ENCODE measurements around the gene THBS3.
"Not testable (repeated sequence)": the region's sequence is repeated elsewhere in the genome, so short reads cannot be mapped to it uniquely, and the experiment has no call there.

THBS3 gene

DNA sequence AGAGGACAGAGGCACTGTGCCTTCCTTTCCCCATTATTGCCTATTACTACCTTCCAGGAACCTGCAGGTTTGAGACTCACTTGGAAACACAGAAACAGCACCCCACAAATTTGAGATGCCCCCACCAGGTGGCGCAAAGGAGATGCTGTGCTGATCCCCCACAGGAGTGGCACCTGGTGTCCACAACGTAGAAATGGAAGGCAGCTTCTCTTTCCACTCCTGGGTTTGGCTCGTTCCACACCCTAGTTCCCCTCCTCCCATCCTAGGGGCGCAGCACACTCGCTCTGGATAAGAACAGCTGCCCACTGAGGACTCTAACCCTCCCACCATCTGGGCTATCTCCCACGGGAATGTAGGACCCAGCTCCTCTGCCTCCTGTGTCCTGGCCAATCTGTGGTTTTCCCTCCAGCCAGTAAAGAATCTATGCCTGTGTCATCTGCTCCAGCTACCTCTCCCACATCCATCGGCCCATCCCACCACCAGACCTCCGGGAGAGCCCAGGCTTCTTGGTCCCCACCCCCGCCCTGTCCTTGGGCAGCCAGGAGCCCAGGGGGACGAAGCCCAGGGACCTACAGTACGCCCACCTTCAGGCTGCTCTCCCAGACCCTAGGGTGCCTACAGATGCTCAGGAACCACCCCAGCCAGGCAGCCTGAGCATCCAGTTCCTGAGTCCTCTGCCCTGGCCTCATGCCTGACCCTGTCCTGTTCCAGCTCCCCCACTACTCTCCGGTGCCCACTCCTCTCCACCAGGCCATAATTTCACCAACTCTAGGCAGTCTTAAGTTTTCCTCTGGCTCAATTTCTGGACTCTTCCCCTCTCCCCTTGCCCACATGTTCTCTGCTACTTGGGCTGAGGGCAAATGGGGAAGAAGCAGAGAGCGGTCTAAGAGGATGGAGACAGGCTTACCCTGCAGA, 549 bp downstream of the THBS3 start:
- DNase-seq, result peak; percentile 94

DNA sequence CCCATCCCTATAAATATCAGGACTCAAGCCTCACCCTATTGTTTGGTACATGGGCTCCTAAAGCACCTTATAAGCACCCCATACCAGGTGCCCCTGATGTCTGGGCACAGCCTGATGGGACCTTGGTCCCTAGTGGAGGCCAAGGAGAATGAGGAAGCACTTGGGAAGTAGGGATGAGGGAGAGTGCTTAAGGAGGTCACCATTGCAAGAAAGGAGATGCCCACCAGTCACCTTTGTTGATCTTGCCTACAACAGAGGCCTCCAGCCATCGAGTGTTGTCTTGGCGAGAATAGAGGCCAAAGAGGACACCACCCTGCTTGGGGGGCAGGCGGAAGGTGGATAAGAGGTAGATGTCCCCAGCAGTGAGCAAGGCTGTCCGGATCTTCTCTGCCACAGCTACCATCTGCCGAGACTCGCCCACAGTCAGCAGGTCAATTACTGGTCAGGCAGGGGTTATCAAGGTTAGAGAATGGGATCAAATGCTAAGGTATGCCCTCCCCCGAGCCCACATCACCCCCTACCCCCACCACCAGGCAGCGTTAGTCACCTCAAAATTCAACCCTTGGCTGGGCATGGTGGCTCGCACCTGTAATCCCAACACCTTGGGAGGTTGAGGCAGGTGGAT, 1.6 kb downstream of the THBS3 start:
- no peak for DNase-seq

GRCh38 chr1:155205035-155205434, 2.7 kb downstream of the THBS3 start:
- no peak for DNase-seq

- DNase-seq, result no peak
Observed at GRCh38 chr1:155202731-155203515, 4.8 kb downstream of the THBS3 start.

DNA sequence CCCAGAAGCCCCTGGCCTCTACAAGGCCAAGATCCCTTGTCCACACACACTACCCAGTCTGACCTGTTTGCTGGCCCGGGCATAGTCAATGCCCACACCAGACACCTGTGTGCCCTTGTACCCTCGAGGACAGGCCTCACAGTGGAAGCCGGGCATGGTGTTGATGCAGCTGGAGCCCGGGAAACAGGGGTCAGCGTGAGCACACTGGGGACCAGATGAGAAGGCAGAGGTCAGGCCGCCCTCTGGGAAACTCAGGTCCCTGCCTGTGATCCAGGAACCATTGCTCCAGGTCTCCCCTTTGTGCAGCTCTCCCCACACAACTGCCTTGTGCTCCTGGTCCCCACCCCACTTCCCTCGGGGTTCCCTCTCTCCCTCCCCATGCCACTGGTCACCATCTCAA, 5.5 kb downstream of the THBS3 start:
- no peak for DNase-seq

DNA sequence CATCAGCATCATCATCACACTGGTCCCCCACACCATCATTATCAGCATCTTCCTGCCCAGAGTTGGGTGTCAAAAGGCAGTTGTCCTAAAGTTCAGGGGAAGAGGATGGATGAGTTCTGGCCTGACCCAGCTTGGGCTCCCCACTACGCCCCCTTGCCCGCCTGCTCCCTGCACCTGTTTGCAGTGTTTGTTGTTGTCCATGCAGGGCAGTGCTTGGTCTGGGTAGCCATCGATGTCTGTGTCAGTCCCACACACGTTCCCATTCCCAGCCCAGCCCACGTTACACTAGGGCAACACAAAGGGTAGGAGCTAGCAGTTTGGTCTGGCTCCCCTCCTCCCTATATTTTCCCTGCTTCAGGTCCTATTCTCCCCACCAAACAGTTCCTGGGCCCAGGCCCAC, 6.8 kb downstream of the THBS3 start:
- DNase-seq, result no peak

GRCh38 chr1:155199792-155200191, 7.9 kb downstream of the THBS3 start:
- DNase-seq, result no peak

DNA sequence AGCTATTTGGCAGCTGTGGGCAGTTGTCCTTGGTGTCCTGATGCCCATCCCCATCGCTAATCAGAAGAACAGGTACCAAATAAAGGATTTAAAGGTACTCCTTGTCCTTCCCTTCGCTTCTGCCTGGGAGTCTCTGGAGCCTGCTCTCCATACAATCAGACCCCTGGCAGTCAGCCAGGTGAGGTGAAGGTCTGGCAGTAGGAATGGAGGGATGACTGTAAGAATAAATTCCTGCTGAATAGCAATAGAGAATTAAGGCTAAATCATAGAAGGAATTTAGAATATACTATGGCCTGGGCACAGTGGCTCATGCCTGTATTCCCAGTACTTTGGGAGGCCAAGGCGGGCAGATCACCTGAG, 9.2 kb downstream of the THBS3 start:
- no peak for DNase-seq

- no peak for DNase-seq
Observed at GRCh38 chr1:155197901-155198546, 9.7 kb downstream of the THBS3 start.

DNA sequence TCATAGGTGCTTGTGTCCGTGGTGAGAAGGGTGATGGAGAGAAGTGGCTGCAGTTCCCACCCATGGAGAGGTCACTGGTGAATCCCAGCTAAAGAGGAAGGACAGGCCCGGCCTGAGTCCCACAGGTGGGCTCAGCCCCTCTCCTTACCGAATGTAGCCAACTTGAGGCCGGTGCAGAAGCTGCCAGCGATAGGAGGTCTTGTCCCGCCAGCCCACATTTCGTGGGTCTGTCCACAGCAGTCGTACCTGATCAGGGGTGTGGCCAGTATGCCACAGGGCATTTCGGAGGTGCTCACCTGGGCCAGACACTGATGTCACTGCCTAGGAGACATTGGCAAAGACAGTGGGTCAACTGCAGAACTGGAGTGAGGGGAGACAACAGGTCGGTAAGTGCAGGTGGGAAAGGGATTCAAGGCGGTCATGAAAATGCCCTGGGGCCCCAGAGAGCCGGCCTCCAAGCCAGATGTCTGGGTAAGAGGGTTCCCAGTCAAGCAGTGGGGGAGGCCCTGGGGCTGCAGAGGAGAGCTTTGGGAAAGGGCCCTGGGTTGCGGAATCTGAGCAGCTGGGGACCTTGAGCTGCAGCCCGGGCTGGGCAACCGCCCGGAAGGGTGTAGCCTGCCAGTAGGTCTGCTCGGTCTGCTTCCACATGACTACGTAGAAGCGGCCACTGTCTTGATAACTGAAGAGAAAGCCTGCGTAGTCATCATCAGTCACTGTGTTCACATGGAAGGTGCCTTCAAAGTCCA, 10.6 kb downstream of the THBS3 start:
- DNase-seq, result no peak

DNA sequence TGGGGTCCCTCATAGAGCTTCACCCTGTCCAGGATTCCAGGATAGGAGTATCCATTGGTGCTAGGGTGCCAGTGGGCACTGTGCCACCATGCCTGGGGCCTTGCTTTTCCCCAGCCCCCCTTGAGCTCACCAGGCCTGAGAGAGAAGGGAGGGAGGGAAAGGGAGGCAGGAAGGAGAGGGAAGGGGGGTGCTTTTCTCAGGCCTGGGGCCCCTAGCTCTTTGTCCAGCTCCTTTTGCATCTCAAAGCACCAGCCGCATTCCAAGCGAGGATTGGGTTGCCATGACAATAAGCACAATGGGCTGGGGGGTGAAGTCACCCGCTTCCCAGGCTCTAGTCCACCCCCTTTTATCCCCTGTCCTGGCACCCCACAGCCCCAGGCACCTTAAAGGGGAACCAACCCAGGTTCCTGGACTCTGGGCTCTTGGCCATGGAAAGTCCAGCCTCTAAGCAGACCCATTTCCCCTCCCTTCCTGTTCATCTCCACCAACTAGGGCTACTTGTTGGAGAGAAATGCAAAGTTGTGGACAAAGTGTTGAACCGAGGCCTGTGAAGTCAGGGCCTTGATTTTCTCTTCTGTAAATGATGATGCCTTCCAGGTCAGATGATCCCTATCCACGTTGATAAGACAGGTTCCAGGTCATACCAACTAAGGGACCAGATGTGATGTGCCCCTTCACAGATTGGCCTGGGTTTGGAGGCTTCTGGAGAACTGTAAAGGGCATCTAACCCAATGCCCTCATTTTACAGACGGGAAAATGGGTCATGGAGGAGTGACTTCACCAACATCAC, 11.4 kb downstream of the THBS3 start:
- DNase-seq, result no peak

DNA sequence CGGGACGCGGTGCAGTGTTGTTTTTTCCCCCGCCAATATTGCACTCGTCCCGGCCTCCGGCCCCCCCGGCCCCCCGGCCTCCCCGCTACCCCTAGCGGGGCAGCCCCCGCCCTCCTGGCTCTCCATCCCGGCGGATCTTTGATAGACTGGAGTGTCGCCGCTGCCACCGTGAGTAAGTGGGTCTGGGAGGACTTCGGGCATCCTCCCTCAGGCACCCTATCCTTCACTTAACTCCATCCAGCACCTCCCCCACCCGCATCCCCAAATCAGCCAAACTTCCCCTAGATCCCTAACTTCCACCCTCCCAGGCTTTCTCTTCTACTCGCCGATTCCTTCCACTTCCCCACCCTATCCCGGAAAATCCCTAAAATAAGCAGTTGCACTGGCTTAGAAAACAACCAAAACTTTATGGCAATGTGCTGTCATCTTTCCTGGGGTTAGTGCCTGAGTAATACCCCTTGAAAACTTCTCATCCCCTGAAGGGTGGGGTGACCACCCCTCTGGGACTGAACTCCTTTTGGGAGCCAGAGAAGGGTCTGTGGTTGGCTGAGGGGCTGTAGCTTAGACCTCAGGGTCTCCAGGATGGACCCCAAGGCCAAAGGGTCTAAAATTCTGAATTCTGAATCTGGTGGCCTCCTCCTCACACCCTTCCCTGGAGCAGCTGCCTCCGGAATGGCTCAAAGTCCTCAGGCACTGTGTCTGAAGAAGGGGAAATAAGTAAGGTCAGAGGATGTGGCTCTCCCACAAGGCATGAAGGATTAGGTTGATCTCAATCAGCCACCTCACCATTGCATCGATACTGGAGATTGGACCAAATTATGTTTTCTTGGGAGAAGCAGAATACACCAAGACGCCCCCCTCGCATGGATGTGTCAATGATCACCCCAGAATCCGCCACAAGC, 12.2 kb downstream of the THBS3 start:
- no peak for DNase-seq

GRCh38 chr1:155193991-155194240, 13.8 kb downstream of the THBS3 start:
- not testable (repeated sequence) for DNase-seq

DNA sequence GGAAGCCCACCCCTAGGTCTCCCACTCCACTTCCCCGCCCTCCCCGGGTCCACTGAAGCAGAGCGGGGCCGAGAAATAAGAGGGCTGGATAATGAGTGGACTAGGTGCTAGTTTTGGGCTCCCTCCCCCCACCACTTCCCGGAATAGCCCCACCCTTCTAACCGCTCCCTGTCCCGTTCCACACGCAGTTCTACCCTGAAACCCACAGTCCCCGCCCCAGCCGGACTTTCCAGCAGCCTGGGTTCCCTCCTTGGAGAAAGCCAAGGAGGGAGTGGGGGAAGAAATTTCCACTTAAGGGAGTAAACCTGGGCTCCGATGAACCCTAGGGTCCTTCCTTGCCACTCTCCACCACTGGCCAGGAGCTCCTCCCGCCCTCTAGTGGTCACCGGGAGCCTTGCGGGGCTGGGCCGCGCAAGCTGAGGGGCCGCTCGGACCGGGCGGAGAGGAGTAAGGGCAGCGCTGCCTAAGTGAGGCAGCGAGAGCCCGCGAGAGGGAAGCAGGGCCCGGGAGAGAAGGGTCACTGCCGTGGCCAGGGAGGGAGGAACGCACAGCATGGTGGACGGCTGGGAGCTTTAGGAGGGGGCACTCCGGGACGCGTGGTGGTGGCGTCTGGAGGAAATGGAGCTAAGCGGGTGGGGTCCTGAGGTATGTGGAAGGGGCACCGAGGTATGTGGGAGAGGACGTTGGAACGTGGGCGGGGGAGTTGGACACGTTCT, 14.3 kb downstream of the THBS3 start:
- peak; percentile 76 for DNase-seq

DNA sequence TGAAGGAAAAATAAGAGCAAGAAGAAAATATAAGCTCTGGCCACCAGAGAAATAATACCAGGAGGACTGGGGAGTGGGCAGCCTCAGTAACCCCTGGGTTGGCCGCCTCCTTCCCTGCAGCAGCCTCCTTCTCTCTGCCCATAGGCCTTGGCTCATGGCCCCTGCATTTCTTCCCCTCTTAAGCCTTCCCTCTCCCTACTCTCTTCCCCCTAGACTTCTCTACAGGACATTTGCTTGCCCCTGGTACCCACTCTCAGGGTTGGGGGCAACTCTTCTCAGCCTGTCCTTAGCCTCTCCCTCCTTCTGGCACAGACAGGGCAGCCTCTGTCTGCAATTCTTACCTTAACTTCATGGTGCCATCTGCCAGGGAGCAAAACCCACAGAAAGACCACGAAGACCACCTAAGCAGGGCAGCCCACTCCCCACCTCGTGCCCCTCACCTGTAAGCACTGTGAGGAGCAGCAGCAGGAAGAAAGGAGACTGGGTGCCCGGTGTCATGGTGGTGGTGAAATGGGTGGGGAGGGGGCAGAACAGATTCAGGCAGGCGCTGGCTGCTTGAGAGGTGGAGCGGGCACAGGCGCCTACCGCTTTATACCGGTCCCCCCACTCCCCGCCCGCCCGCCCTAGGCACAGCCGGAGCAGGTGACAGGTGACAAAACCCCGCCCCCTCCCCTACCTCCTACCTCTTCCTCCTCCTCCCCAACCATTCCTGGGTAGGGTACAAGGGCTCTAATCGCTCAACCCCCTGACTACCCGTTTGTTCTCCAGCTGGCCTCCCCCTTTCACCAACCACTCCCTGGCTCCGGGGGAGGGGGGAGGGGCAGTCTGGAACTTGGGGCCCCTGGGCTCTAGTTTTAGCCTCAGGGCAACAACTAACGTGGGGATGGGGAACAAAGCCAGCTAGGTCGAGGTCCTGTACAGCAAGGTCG, 15.1 kb downstream of the THBS3 start:
- DNase-seq, result peak; percentile 67

DNA sequence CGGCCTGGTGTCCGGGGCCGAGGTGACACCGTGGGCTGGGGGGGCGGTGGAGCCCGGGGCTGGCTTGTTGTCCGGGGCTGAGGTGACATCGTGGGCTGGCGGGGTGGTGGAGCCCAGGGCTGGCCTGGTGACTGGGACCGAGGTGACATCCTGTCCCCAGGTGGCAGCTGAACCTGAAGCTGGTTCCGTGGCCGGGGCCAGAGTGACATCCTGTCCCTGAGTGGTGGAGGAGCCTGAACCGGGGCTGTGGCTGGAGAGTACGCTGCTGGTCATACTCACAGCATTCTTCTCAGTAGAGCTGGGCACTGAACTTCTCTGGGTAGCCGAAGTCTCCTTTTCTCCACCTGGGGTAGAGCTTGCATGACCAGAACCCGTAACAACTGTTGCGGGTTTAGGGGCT, 15.8 kb downstream of the THBS3 start:
- DNase-seq, result no peak

DNA sequence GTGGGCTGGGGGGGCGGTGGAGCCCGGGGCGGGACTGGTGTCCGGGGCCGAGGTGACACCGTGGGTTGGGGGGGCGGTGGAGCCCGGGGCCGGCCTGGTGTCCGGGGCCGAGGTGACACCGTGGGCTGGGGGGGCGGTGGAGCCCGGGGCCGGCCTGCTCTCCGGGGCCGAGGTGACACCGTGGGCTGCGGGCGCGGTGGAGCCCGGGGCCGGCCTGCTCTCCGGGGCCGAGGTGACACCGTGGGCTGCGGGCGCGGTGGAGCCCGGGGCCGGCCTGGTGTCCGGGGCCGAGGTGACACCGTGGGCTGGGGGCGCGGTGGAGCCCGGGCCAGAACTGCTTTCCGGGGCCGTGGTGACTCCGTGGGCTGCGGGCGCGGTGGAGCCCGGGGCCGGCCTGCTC, 17.8 kb downstream of the THBS3 start:
- DNase-seq, result not testable (repeated sequence)

DNA sequence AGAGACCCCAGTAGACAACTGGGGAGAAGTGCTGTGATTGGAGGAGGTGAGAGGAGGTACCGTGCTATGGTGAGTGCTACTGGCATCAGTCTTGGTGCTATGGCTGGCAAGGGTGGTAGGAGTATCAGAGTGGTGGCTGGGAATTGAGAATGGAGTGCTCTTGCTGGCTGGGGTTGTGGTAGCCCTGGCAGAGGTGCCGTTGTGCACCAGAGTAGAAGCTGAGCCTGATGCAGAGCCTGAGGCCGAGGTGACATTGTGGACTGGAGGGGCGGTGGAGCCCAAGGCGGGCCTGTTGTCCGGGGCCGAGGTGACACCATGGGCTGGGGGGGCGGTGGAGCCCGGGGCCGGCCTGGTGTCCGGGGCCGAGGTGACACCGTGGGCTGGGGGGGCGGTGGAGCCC, 19.4 kb downstream of the THBS3 start:
- no peak for DNase-seq

GRCh38 chr1:155187456-155187891, 20.2 kb downstream of the THBS3 start:
- DNase-seq, result no peak

Data from CD4-positive, alpha-beta T cell treated with Interleukin-6 for 4 hours (primary cell).